ENCODE results near the gene AEN. TPM values are rescaled to one million over a fixed set of nuclear protein-coding genes. Genes with fewer than 3 reads are reported as not detected.
"Not testable (repeated sequence)": the region's sequence is repeated elsewhere in the genome, so short reads cannot be mapped to it uniquely, and the experiment has no call there.

AEN gene
- total RNA-seq, 3 donors from 2014 or later: 8.9 to 22.6 (median 13.3) TPM

- intact Hi-C loops (cut with DNase I, micrococcal nuclease): no loop called here
- Histone ChIP-seq H3K4me1 (ENCODE audit: low read depth) (peaks cover 17% of the 10 kb centered on the region), H3K36me3 (ENCODE audit: low read depth) (no peaks in the 10 kb centered on the region), H3K4me3 (no peak overlapping the region), H3K9me3 (no peaks in the 10 kb centered on the region)
- DNase-seq (peak in 2 of 3 donors; percentile 27 to 53), ATAC-seq (no peak)
- TF ChIP-seq CTCF (IDR thresholded peaks at IDR 0.05): no peak
These were observed 7.9 kb downstream of the AEN start for GRCh38 chr15:88629071-88629470.

DNA sequence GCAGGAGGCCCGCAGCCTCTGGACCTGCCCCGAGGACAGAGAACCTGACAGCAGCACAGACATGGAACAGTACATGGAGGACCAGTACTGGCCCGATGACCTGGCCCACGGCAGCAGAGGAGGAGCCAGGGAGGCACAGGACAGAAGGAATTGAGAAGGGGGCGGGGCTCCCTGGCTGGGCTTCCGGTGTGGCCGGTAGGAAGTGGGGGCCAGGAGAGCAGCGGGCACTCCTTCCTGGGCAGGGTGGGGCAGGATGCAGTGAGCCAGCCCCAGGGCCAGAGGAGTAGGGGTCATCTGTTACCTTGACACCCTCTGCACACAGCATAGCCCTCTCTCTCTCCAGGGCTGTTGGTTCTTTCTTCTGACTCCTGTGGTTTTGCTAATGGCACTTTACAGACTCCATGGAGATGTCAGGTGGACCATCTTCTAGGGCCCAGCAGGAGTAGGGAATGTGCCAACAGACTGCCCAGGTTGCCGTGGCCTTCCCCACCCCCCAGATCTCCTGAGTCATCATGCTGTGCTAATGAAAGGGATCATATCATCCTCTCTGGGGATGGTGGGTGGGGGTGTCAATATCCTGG, 9.1 kb downstream of the AEN start:
- intact Hi-C loops (cut with DNase I, micrococcal nuclease): no loop called here
- ATAC-seq (peak; percentile 81), DNase-seq (peak; percentile 48 to 78 (median 67))
- no peak for TF ChIP-seq CTCF (IDR thresholded peaks at IDR 0.05)
- Histone ChIP-seq H3K4me3 (no peak overlapping the region), H3K9me3 (no peaks in the 10 kb centered on the region), H3K4me1 (ENCODE audit: low read depth) (peaks cover 9% of the 10 kb centered on the region), H3K36me3 (ENCODE audit: low read depth) (no peaks in the 10 kb centered on the region)

GRCh38 chr15:88630798-88631463, 9.8 kb downstream of the AEN start:
- intact Hi-C loops (cut with DNase I, micrococcal nuclease): no loop called here
- H3K36me3 ChIP-seq (ENCODE audit: low read depth): no peaks in the 10 kb centered on the region
- no peak for TF ChIP-seq CTCF (IDR thresholded peaks at IDR 0.05)
- ATAC-seq (no peak), DNase-seq (peak in 1 of 3 donors; percentile 45)
- no peak overlapping the region for H3K4me3 ChIP-seq
- H3K4me1 ChIP-seq (ENCODE audit: low read depth): peaks cover 9% of the 10 kb centered on the region
- H3K9me3 ChIP-seq: no peaks in the 10 kb centered on the region

DNA sequence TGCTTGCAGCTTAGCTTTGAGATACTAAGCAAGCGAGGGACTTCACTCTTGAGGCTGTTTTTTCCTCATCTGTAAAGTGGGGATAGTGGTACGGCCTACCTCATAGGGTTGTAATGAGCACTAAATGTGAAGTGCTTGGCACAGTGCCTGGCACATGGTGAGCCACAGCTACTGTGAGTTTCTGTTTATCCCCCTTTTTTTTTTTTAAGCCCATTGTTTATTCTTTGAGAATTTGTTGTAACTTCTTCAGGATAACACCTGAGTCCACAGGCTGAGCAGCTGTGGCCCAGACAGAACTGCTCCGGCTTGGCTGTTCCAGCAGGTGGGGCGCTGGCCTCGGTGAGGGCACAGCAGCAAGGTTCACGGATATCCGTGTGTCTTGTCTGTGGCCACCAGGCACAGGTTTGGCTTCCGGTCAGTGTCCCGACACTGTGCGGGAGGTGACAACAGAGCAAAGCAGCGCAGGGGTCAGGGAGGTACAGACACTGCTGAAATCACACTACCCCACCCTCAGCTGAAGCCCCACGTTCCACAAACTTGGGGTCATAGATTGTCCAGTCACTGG, 10.4 kb downstream of the AEN start:
- DNase-seq (peak in 1 of 3 donors; percentile 22), ATAC-seq (no peak)
- intact Hi-C loops (cut with DNase I, micrococcal nuclease): no loop called here
- Histone ChIP-seq H3K9me3 (no peaks in the 10 kb centered on the region), H3K4me3 (no peak overlapping the region), H3K4me1 (ENCODE audit: low read depth) (peaks cover 9% of the 10 kb centered on the region), H3K36me3 (ENCODE audit: low read depth) (no peaks in the 10 kb centered on the region)
- no peak for TF ChIP-seq CTCF (IDR thresholded peaks at IDR 0.05)

DNA sequence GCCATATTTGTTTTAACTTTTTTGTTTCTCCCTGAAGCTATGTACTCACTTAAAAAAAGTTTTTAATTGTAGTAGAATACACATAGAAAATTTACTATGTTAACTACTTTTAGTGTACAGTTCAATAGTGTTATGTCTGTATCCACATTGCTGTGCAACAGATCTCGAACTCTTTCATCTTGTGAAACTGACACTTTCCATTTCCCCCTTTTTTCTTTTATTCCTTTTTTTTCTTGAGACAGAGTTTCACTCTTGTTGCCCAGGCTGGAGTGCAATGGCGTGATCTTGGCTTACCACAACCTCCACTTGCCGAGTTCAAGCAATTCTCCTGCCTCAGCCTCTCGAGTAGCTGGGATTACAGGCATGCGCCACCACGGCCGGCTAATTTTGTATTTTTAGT, 11.7 kb downstream of the AEN start:
- peak in 1 of 3 donors; percentile 10 for DNase-seq
- H3K36me3 ChIP-seq (ENCODE audit: low read depth); H3K4me3 ChIP-seq; ATAC-seq; H3K4me1 ChIP-seq (ENCODE audit: low read depth); H3K9me3 ChIP-seq; intact Hi-C loops (cut with DNase I, micrococcal nuclease): not testable (repeated sequence)

DNA sequence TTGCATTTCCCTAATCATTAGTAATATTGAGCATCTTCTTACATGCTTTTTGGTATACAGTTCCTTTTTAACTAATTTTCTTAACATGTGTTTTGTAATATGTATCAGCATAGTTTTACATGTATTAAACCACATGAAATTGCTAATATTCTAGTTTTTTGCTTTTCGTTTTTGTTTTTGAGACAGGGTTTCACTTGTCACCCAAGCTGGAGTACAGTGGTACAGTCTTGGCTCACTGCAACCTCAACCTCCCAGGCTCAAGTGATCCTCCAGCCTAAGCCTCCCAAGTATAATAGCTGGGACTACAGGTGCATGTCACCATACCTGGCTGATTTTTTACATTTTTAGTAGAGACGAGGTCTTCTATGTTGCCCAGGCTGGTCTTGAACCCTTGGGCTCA, 13.3 kb downstream of the AEN start:
- Histone ChIP-seq H3K4me1 (ENCODE audit: low read depth) (peaks cover 17% of the 10 kb centered on the region), H3K9me3 (no peaks in the 10 kb centered on the region), H3K36me3 (ENCODE audit: low read depth) (no peaks in the 10 kb centered on the region), H3K4me3 (no peak overlapping the region)
- ATAC-seq (no peak), DNase-seq (no peak)
- intact Hi-C loops (cut with DNase I, micrococcal nuclease): no loop called here
- no peak for TF ChIP-seq CTCF (IDR thresholded peaks at IDR 0.05)

Measured in mucosa of descending colon (tissue), 3 donors.